Activated T-cell treated with anti-CD3 and anti-CD28 coated beads, Interleukin-2, amount 50 U/mL, for 48 hours (primary cell): Measurements from ENCODE around the gene ZFHX2.
A peak's percentile ranks its signal among the peaks of the same experiment; 100 is the strongest.

ENCODE experiments used
- DNase-seq, 2 experiments: peaks; one replicate each; pipeline ENCODE4 v3.0.0-alpha.2; 2020

ZFHX2 gene

GRCh38 chr14:23572524-23572828 lies 20.9 kb upstream of the ZFHX2 start:
- DNase-seq, result no peak

- DNase-seq, result no peak
These were observed 20.3 kb upstream of the ZFHX2 start for GRCh38 chr14:23571701-23572523.

GRCh38 chr14:23570806-23571483 lies 19.4 kb upstream of the ZFHX2 start:
- peak in 1 of 2 experiments; percentile 11 for DNase-seq

GRCh38 chr14:23569443-23570151 lies 18.0 kb upstream of the ZFHX2 start:
- no peak for DNase-seq

- peak in 1 of 2 experiments; percentile 52 for DNase-seq
These were observed 17.2 kb upstream of the ZFHX2 start for GRCh38 chr14:23568600-23569331.

GRCh38 chr14:23568021-23568599 lies 16.5 kb upstream of the ZFHX2 start:
- DNase-seq, result no peak

- DNase-seq, result peak; percentile 94 to 95
These were observed 15.8 kb upstream of the ZFHX2 start, which contains the start of gene AP1G2 for GRCh38 chr14:23567186-23568020. Gene AP1G2 (minus strand): TSS chr14:23567791. CDS start chr14:23567314, 477 bp downstream.

- DNase-seq, result no peak
These were observed 15.2 kb upstream of the ZFHX2 start for GRCh38 chr14:23566778-23567185.

GRCh38 chr14:23566112-23566777 lies 14.7 kb upstream of the ZFHX2 start:
- no peak for DNase-seq

GRCh38 chr14:23565626-23566025 lies 14.1 kb upstream of the ZFHX2 start:
- DNase-seq, result no peak

GRCh38 chr14:23564876-23565275 lies 13.3 kb upstream of the ZFHX2 start:
- DNase-seq, result no peak

- no peak for DNase-seq
These were observed 12.7 kb upstream of the ZFHX2 start for GRCh38 chr14:23564181-23564812.

- DNase-seq, result no peak
These were observed 12.1 kb upstream of the ZFHX2 start for GRCh38 chr14:23563473-23564180.

- DNase-seq, result peak; percentile 61 to 66
These were observed 11.4 kb upstream of the ZFHX2 start for GRCh38 chr14:23562822-23563472.

- no peak for DNase-seq
These were observed 10.6 kb upstream of the ZFHX2 start for GRCh38 chr14:23561873-23562821.

GRCh38 chr14:23561259-23561658 lies 9.7 kb upstream of the ZFHX2 start:
- no peak for DNase-seq

GRCh38 chr14:23559926-23560520 lies 8.5 kb upstream of the ZFHX2 start:
- no peak for DNase-seq
